ENCODE measurements around the gene TPM1.
"Not testable (repeated sequence)": the region's sequence is repeated elsewhere in the genome, so short reads cannot be mapped to it uniquely, and the experiment has no call there.

The TPM1 gene

DNA sequence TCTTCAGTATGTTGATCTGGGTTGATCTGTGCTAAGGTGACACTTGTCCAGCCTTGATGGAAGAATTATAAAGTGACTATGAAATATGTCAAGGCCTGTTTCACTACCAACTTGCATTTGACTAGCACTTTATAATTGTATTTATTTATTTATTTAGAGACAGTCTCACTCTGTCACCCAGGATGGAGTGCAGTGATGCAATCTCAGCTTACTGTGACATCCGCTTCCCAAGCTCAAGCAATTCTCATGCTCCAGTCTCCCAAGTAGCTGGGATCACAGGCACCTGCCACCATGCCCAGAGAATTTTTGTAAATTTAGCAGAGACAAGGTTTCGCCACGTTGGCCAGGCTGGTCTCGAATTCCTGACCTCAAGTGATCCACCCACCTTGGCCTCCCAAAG, 53.6 kb downstream of the TPM1 start:
- Histone ChIP-seq H3K4me3 (ENCODE audit: low read depth, low read length) (no peak overlapping the region), H3K27ac (no peak overlapping the region), H3K79me2 (no peaks in the 10 kb centered on the region), H3K4me1 (no peaks in the 10 kb centered on the region), H3K9me3 (ENCODE audit: control insufficient read depth, low read length) (no peaks in the 10 kb centered on the region), H3K4me2 (ENCODE audit: low read length) (no peak overlapping the region), H3K36me3 (ENCODE audit: control insufficient read depth, insufficient read depth, low read length) (no peaks in the 10 kb centered on the region), H2AFZ (no peak overlapping the region), H3K9ac (no peak overlapping the region), H3K27me3 (ENCODE audit: control insufficient read depth, insufficient read depth, low read length) (no peaks in the 10 kb centered on the region)
- TF ChIP-seq, protein P1, sequence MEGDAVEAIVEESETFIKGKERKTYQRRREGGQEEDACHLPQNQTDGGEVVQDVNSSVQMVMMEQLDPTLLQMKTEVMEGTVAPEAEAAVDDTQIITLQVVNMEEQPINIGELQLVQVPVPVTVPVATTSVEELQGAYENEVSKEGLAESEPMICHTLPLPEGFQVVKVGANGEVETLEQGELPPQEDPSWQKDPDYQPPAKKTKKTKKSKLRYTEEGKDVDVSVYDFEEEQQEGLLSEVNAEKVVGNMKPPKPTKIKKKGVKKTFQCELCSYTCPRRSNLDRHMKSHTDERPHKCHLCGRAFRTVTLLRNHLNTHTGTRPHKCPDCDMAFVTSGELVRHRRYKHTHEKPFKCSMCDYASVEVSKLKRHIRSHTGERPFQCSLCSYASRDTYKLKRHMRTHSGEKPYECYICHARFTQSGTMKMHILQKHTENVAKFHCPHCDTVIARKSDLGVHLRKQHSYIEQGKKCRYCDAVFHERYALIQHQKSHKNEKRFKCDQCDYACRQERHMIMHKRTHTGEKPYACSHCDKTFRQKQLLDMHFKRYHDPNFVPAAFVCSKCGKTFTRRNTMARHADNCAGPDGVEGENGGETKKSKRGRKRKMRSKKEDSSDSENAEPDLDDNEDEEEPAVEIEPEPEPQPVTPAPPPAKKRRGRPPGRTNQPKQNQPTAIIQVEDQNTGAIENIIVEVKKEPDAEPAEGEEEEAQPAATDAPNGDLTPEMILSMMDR (IDR thresholded peaks at IDR 0.05) = no peak

GRCh38 chr15:63098901-63099300, 56.4 kb downstream of the TPM1 start:
- not testable (repeated sequence) for H3K4me1 ChIP-seq; H3K9ac ChIP-seq; H3K9me3 ChIP-seq (ENCODE audit: control insufficient read depth, low read length); H3K27me3 ChIP-seq (ENCODE audit: control insufficient read depth, insufficient read depth, low read length); H3K4me3 ChIP-seq (ENCODE audit: low read depth, low read length); H3K27ac ChIP-seq; H3K36me3 ChIP-seq (ENCODE audit: control insufficient read depth, insufficient read depth, low read length); H3K4me2 ChIP-seq (ENCODE audit: low read length); H3K79me2 ChIP-seq; H2AFZ ChIP-seq

GRCh38 chr15:63099581-63099980, 57.0 kb downstream of the TPM1 start:
- not testable (repeated sequence) for H3K9me3 ChIP-seq (ENCODE audit: control insufficient read depth, low read length); H3K9ac ChIP-seq; H3K4me3 ChIP-seq (ENCODE audit: low read depth, low read length); H3K4me2 ChIP-seq (ENCODE audit: low read length); H3K79me2 ChIP-seq; H3K36me3 ChIP-seq (ENCODE audit: control insufficient read depth, insufficient read depth, low read length); H3K27ac ChIP-seq; H2AFZ ChIP-seq; H3K4me1 ChIP-seq; H3K27me3 ChIP-seq (ENCODE audit: control insufficient read depth, insufficient read depth, low read length)

GRCh38 chr15:63103416-63103815, 60.9 kb downstream of the TPM1 start:
- H3K4me2 ChIP-seq (ENCODE audit: low read length) = no peak overlapping the region
- no peak overlapping the region for H2AFZ ChIP-seq
- no peaks in the 10 kb centered on the region for H3K36me3 ChIP-seq (ENCODE audit: control insufficient read depth, insufficient read depth, low read length)
- H3K4me3 ChIP-seq (ENCODE audit: low read depth, low read length) = no peak overlapping the region
- H3K79me2 ChIP-seq = no peaks in the 10 kb centered on the region
- H3K9ac ChIP-seq = no peak overlapping the region
- no peaks in the 10 kb centered on the region for H3K9me3 ChIP-seq (ENCODE audit: control insufficient read depth, low read length)
- TF ChIP-seq, protein P1 (IDR thresholded peaks at IDR 0.05) = no peak
- no peaks in the 10 kb centered on the region for H3K4me1 ChIP-seq
- no peaks in the 10 kb centered on the region for H3K27me3 ChIP-seq (ENCODE audit: control insufficient read depth, insufficient read depth, low read length)
- H3K27ac ChIP-seq = no peak overlapping the region

- Histone ChIP-seq H3K27ac (no peak overlapping the region), H2AFZ (no peak overlapping the region), H3K27me3 (ENCODE audit: control insufficient read depth, insufficient read depth, low read length) (no peaks in the 10 kb centered on the region), H3K9ac (no peak overlapping the region), H3K4me1 (no peaks in the 10 kb centered on the region), H3K79me2 (no peaks in the 10 kb centered on the region), H3K4me2 (ENCODE audit: low read length) (no peak overlapping the region), H3K9me3 (ENCODE audit: control insufficient read depth, low read length) (no peaks in the 10 kb centered on the region), H3K36me3 (ENCODE audit: control insufficient read depth, insufficient read depth, low read length) (no peaks in the 10 kb centered on the region), H3K4me3 (ENCODE audit: low read depth, low read length) (no peak overlapping the region)
- TF ChIP-seq, protein P1 (IDR thresholded peaks at IDR 0.05) = no peak
Observed at GRCh38 chr15:63104727-63105126, 62.2 kb downstream of the TPM1 start.

DNA sequence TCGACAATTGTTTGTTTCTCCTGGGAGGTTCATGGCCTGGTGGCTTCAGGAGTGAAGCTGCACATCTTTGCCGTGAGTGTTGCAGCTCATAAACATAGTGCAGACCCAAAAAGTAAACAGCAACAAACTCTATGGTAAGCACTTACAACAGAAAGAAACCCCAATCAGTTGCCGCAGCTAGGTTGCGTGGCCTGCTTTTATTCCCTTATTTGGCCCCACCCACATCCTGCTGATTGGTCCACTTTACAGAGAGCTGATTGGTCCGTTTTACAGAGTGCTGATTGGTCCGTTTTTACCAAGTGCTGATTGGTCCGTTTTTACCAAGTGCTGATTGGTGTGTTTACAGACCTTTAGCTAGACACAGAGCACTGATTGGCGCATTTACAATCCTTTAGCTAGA, 62.8 kb downstream of the TPM1 start:
- H2AFZ ChIP-seq; H3K9me3 ChIP-seq (ENCODE audit: control insufficient read depth, low read length); H3K27ac ChIP-seq; H3K4me1 ChIP-seq; H3K79me2 ChIP-seq; H3K4me3 ChIP-seq (ENCODE audit: low read depth, low read length); H3K27me3 ChIP-seq (ENCODE audit: control insufficient read depth, insufficient read depth, low read length); H3K4me2 ChIP-seq (ENCODE audit: low read length); H3K9ac ChIP-seq; H3K36me3 ChIP-seq (ENCODE audit: control insufficient read depth, insufficient read depth, low read length): not testable (repeated sequence)
